ENCODE data around the gene B4GALNT1. TPM values are rescaled to one million over a fixed set of nuclear protein-coding genes. Genes with fewer than 3 reads are reported as not detected.
"Not testable (repeated sequence)": the region's sequence is repeated elsewhere in the genome, so short reads cannot be mapped to it uniquely, and the experiment has no call there.

B4GALNT1 gene
- total RNA-seq, 2 donors from 2014 or later = 0.32 to 0.88 TPM

GRCh38 chr12:57655541-57656240 lies 22.7 kb upstream of the B4GALNT1 start:
- TF ChIP-seq CTCF (IDR thresholded peaks at IDR 0.05) = no peak
- H3K9me3 ChIP-seq = no peaks in the 10 kb centered on the region
- intact Hi-C loops (cut with DNase I) = no loop called here
- no peak overlapping the region for H3K9ac ChIP-seq (ENCODE audit: low read depth in 2 of 2, low read length in 2 of 2)
- H3K4me3 ChIP-seq = no peak overlapping the region
- H3K4me1 ChIP-seq = no peaks in the 10 kb centered on the region
- no peaks in the 10 kb centered on the region for H3K27me3 ChIP-seq
- no peak overlapping the region for H3K27ac ChIP-seq
- DNase-seq = no peak
- no peaks in the 10 kb centered on the region for H3K36me3 ChIP-seq

GRCh38 chr12:57654042-57654441 lies 21.0 kb upstream of the B4GALNT1 start:
- intact Hi-C loops (cut with DNase I) = no loop called here
- Histone ChIP-seq H3K27ac (no peak overlapping the region), H3K27me3 (no peaks in the 10 kb centered on the region), H3K9me3 (no peaks in the 10 kb centered on the region), H3K9ac (ENCODE audit: low read depth in 2 of 2, low read length in 2 of 2) (no peak overlapping the region), H3K36me3 (no peaks in the 10 kb centered on the region), H3K4me3 (no peak overlapping the region), H3K4me1 (no peaks in the 10 kb centered on the region)
- TF ChIP-seq CTCF (IDR thresholded peaks at IDR 0.05) = no peak
- no peak for DNase-seq

GRCh38 chr12:57646659-57647049 lies 13.7 kb upstream of the B4GALNT1 start:
- H3K4me3 ChIP-seq; DNase-seq; H3K27ac ChIP-seq; H3K9ac ChIP-seq (ENCODE audit: low read depth in 2 of 2, low read length in 2 of 2); H3K4me1 ChIP-seq; H3K9me3 ChIP-seq; intact Hi-C loops (cut with DNase I); H3K36me3 ChIP-seq; H3K27me3 ChIP-seq: not testable (repeated sequence)

- H3K9ac ChIP-seq (ENCODE audit: low read depth in 2 of 2, low read length in 2 of 2); intact Hi-C loops (cut with DNase I); H3K9me3 ChIP-seq; H3K27ac ChIP-seq; DNase-seq; H3K27me3 ChIP-seq; H3K4me1 ChIP-seq; H3K36me3 ChIP-seq; H3K4me3 ChIP-seq: not testable (repeated sequence)
Measured at GRCh38 chr12:57645990-57646658, 13.1 kb upstream of the B4GALNT1 start.

GRCh38 chr12:57641699-57642442 lies 8.9 kb upstream of the B4GALNT1 start:
- no peaks in the 10 kb centered on the region for H3K36me3 ChIP-seq
- no peaks in the 10 kb centered on the region for H3K9me3 ChIP-seq
- TF ChIP-seq CTCF (IDR thresholded peaks at IDR 0.05) = no peak
- H3K9ac ChIP-seq (ENCODE audit: low read depth in 2 of 2, low read length in 2 of 2) = no peak overlapping the region
- no peak overlapping the region for H3K27ac ChIP-seq
- no peak overlapping the region for H3K4me3 ChIP-seq
- DNase-seq = no peak
- H3K27me3 ChIP-seq = peaks cover 4% of the 10 kb centered on the region
- H3K4me1 ChIP-seq = no peaks in the 10 kb centered on the region
- intact Hi-C loops (cut with DNase I) = no loop called here

- Histone ChIP-seq H3K36me3 (no peaks in the 10 kb centered on the region), H3K9me3 (no peaks in the 10 kb centered on the region), H3K4me1 (no peaks in the 10 kb centered on the region), H3K27ac (no peak overlapping the region), H3K9ac (ENCODE audit: low read depth in 2 of 2, low read length in 2 of 2) (no peak overlapping the region), H3K27me3 (peaks cover 4% of the 10 kb centered on the region), H3K4me3 (no peak overlapping the region)
- TF ChIP-seq CTCF (IDR thresholded peaks at IDR 0.05) = no peak
- no peak for DNase-seq
- intact Hi-C loops (cut with DNase I) = no loop called here
Measured at GRCh38 chr12:57640175-57641042, 7.4 kb upstream of the B4GALNT1 start.

Data from colonic mucosa (tissue), 4 donors.